ENCODE data around the gene EMC8. TPM values are rescaled to one million over a fixed set of nuclear protein-coding genes. Genes with fewer than 3 reads are reported as not detected.

Gene EMC8
- total and polyA plus RNA-seq, 2 experiments from 2014 or later = 51.1 to 69.4 TPM

GRCh38 chr16:85832570-85833218, 33.4 kb upstream of the EMC8 start:
- Histone ChIP-seq H3K4me3 (no peak overlapping the region), H3K27me3 (ENCODE audit: insufficient read depth) (no peaks in the 10 kb centered on the region), H3K4me1 (ENCODE audit: insufficient read depth) (no peaks in the 10 kb centered on the region), H2AFZ (no peak overlapping the region), H3F3A (replicated peaks; ENCODE audit: low read depth) (no peaks in the 10 kb centered on the region), H3K9me2 (ENCODE audit: insufficient read depth) (no peaks in the 10 kb centered on the region), H3K4me2 (no peak overlapping the region), H3K79me2 (replicated peaks; ENCODE audit: insufficient read depth) (no peaks in the 10 kb centered on the region), H3K36me3 (ENCODE audit: insufficient read depth) (no peaks in the 10 kb centered on the region), H4K20me1 (replicated peaks; ENCODE audit: insufficient read depth) (no peaks in the 10 kb centered on the region), H3K27ac (ENCODE audit: low read depth) (no peak overlapping the region)
- peaks cover 10% of the 10 kb centered on the region for H3K27me3 Mint-ChIP-seq (ENCODE audit: insufficient read depth, low read depth, poor library complexity)
- peaks cover 10% of the 10 kb centered on the region for H3K36me3 Mint-ChIP-seq (ENCODE audit: low read depth)
- no peak for ATAC-seq
- H3K4me1 Mint-ChIP-seq = no peaks in the 10 kb centered on the region; the same call in 2 of the 3 replicates
- no peak for DNase-seq (ENCODE audit: low spot score)
- TF ChIP-seq POLR2AphosphoS5 (IDR thresholded peaks at IDR 0.05; ENCODE audit: low read depth) = no peak
- TF ChIP-seq JUNB (IDR thresholded peaks at IDR 0.05; ENCODE audit: unreplicated experiment) = no peak
- TF ChIP-seq ETS1 (IDR thresholded peaks at IDR 0.05) = no peak
- TF ChIP-seq EZH2 (IDR thresholded peaks at IDR 0.05; ENCODE audit: low read depth, unreplicated experiment) = no peak
- TF ChIP-seq CREB1 (CRISPR knock-in tag; IDR thresholded peaks at IDR 0.05; ENCODE audit: low read depth) = no peak
- no peak for TF ChIP-seq ZNF114 (CRISPR knock-in tag; IDR thresholded peaks at IDR 0.05)
- TF ChIP-seq REST (IDR thresholded peaks at IDR 0.05; ENCODE audit: unreplicated experiment) = no peak
- no peak for TF ChIP-seq NANOG (IDR thresholded peaks at IDR 0.05; ENCODE audit: borderline replicate concordance)
- no peak for TF ChIP-seq ZNF462 (CRISPR knock-in tag; IDR thresholded peaks at IDR 0.05)
- TF ChIP-seq CTCF (conservative IDR thresholded peaks at IDR 0.05; ENCODE audit: low read depth in 2 of 2) = no peak
- no peak for TF ChIP-seq STAT1 (IDR thresholded peaks at IDR 0.05; ENCODE audit: unreplicated experiment)
- no peak for TF ChIP-seq ZNF331 (CRISPR knock-in tag; IDR thresholded peaks at IDR 0.05; ENCODE audit: low read depth)
- H3K4me3 Mint-ChIP-seq = no peak overlapping the region
- no peak overlapping the region for H3K27ac Mint-ChIP-seq
- peaks cover 22% of the 10 kb centered on the region for H3K9me3 Mint-ChIP-seq

All from GM23338 (cell line).